Lung (tissue), 16 donors: ENCODE measurements around the gene TMEM161B. TPM values are rescaled to one million over a fixed set of nuclear protein-coding genes. Genes with fewer than 3 reads are reported as not detected.

ENCODE experiments used
- ATAC-seq: fragments of 200-7000 bp; cut with Tn5 transposase; one replicate; pipeline ENCODE4 v1.9.1; 2020; ENCODE audit warnings: moderate number of reproducible peaks; ENCODE audit not compliant: insufficient read depth, low FRiP score
- DNase-seq, 3 donors: peaks; one replicate each; pipeline ENCODE4 v3.0.0-alpha.2; 2013 to 2017
- H3K27ac ChIP-seq, 2 donors: one replicate each; pipeline ENCODE4 v1.5.1; 2013; ENCODE audit warnings: mild to moderate bottlenecking in 2 of 2, moderate library complexity in 2 of 2, control low read depth in 1 of 2, inconsistent platforms in 1 of 2, low read depth in 1 of 2, low read length in 1 of 2
- H3K27me3 ChIP-seq, 3 donors: one replicate each; pipeline ENCODE4 v1.5.1; 2013; ENCODE audit warnings: low read length in 2 of 3; ENCODE audit not compliant: control insufficient read depth in 3 of 3, insufficient read depth in 3 of 3
- H3K36me3 ChIP-seq, 4 donors: one replicate each; pipeline ENCODE4 v1.5.1; 2013; ENCODE audit warnings: low read length in 4 of 4, mild to moderate bottlenecking in 1 of 4, moderate library complexity in 1 of 4; ENCODE audit not compliant: control insufficient read depth in 4 of 4, insufficient read depth in 4 of 4
- H3K4me1 ChIP-seq, 5 donors: one replicate each; pipeline ENCODE4 v1.5.1; 2013; ENCODE audit warnings: low read length in 5 of 5, mild to moderate bottlenecking in 2 of 5, moderate library complexity in 1 of 5; ENCODE audit not compliant: control insufficient read depth in 5 of 5, insufficient read depth in 5 of 5
- H3K4me3 ChIP-seq: one replicate; pipeline ENCODE4 v1.5.1; 2013; ENCODE audit warnings: mild to moderate bottlenecking, control low read depth, moderate library complexity
- H3K9ac ChIP-seq, 2 donors: one replicate each; pipeline ENCODE4 v1.5.1; 2013; ENCODE audit warnings: low read length in 2 of 2, control low read depth in 1 of 2; ENCODE audit not compliant: insufficient read depth in 1 of 2
- H3K9me3 ChIP-seq, 4 donors: one replicate each; pipeline ENCODE4 v1.5.1; 2013; ENCODE audit warnings: low read length in 3 of 4, mild to moderate bottlenecking in 1 of 4, moderate library complexity in 1 of 4; ENCODE audit not compliant: control insufficient read depth in 4 of 4, insufficient read depth in 3 of 4
- CTCF ChIP-seq: IDR thresholded peaks from 2 replicates; pipeline ENCODE4 v1.5.1; 2012; ENCODE audit warnings: mild to moderate bottlenecking; ENCODE audit errors: control extremely low read depth, extremely low read depth
- WGBS, 2 donors: extraction: QIAGEN DNeasy Blood & Tissue Kit; methylation state at CpG; one replicate each; pipeline ENCODE4 v1.1.7; 2013; 5-methylcytosine and 5-hydroxymethylcytosine counted together
- long read RNA-seq, 5 donors: transcript quantifications; one replicate each; lab custom pipeline, GENCODE V29; 2026
- polyA plus RNA-seq, 2 donors: library from polyadenylated mRNA; stranded (reverse); fragments of 200-250 nt; gene quantifications; one replicate each; pipeline ENCODE4 v1.2.1, GENCODE V29; 2013
- total RNA-seq, 2 donors: library from RNA; depleted of rRNA in 1 of 2; stranded (reverse); fragments of >200 nt in 1 of 2; gene quantifications; one replicate each; pipeline ENCODE4 v1.2.1, GENCODE V29; 2014 to 2021
- donor health status: control.
- donor health status: control.
- donor health status: Bipolar disorder and iron deficiency.
- donor health status: healthy.
- donor health status: DM: yes; HTN: yes; CAD: no.

Gene TMEM161B
- total RNA-seq (10 to 100 TPM; 12.4 to 48.4 TPM), polyA plus RNA-seq (1 to 10 TPM; 5.2 to 6.9 TPM)
- long read RNA-seq, donor 1, partial matches to known transcripts, result 7 of 10 reads
- long read RNA-seq, donor 1, other reads (novel, unspliced or antisense), result 0 of 10 reads
- long read RNA-seq, donor 2, partial matches to known transcripts, result 0 of 1 reads
- long read RNA-seq, donor 2, other reads (novel, unspliced or antisense), result 0 of 1 reads
- long read RNA-seq, donor 3, partial matches to known transcripts, result 16 of 17 reads
- long read RNA-seq, donor 3, other reads (novel, unspliced or antisense), result 0 of 17 reads
- long read RNA-seq, donor 4, partial matches to known transcripts, result 6 of 6 reads
- long read RNA-seq, donor 4, other reads (novel, unspliced or antisense), result 0 of 6 reads
- long read RNA-seq, donor 5, partial matches to known transcripts, result 8 of 15 reads
- long read RNA-seq, donor 5, other reads (novel, unspliced or antisense), result 0 of 15 reads

GRCh38 chr5:88268385-88269184, at the start of gene TMEM161B:
Gene TMEM161B, minus strand, starts transcription at chr5:88268845. Its CDS starts 122 bp downstream, at chr5:88268723.
- H3K4me3 ChIP-seq, result peak within 1 kb of the TSS; percentile 97
- 1% methylated on average over 38 to 46 of the region's 46 CpGs for WGBS, 2 donors
- H3K4me1 ChIP-seq, result peaks cover 4 to 35% (median 19%) of the 10 kb centered on the region in 5 donors
- H3K36me3 ChIP-seq, result peaks cover 0 to 13% (median 6%) of the 10 kb centered on the region in 4 donors
- H3K27ac ChIP-seq, result peak within 1 kb of the TSS; percentile 68 to 85
- H3K9me3 ChIP-seq, result no peaks in the 10 kb centered on the region
- DNase-seq (peak; percentile 88 to 94 (median 88)), ATAC-seq (peak; percentile 99)
- no peaks in the 10 kb centered on the region for H3K27me3 ChIP-seq
- H3K9ac ChIP-seq, result peak within 1 kb of the TSS; percentile 77 to 82
- no peak for TF ChIP-seq CTCF

DNA sequence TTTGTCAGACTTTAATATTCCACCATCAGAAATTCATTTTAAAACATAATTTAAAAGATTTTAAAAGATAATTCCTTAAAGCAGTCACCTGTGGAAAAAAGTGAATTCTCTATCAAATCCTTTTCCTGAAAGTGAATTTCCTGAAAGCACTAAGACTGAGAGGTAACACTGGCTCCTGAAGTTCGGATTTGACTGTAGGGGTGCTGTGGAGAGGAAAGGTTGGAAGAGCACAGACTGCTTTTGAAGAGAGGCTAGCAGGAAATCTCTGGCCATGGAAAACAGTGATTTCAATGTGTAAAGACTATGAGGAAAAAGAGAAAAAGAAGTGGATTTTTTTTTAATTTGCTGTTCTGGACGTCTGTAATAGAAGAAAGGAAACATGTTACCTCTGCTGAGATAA, 35.7 kb upstream of the TMEM161B start:
- WGBS, 2 donors, result 34 to 36% methylated on average over 2 of the region's 2 CpGs
- no peaks in the 10 kb centered on the region for H3K36me3 ChIP-seq

GRCh38 chr5:88298425-88298824, 29.8 kb upstream of the TMEM161B start:
- no peak overlapping the region for H3K9ac ChIP-seq
- H3K27ac ChIP-seq, result no peak overlapping the region
- no peak overlapping the region for H3K4me3 ChIP-seq
- H3K27me3 ChIP-seq, result no peaks in the 10 kb centered on the region
- no peaks in the 10 kb centered on the region for H3K36me3 ChIP-seq
- no peak for ATAC-seq
- no peak for DNase-seq
- no peaks in the 10 kb centered on the region for H3K4me1 ChIP-seq
- H3K9me3 ChIP-seq, result peaks cover 0 to 3% (median 1%) of the 10 kb centered on the region in 4 donors
- no peak for TF ChIP-seq CTCF

More for the DNA sequence above, 35.7 kb upstream of the TMEM161B start:
- Histone ChIP-seq H3K9me3 (no peaks in the 10 kb centered on the region), H3K27ac (no peak overlapping the region), H3K9ac (no peak overlapping the region), H3K4me1 (no peaks in the 10 kb centered on the region), H3K27me3 (no peaks in the 10 kb centered on the region), H3K4me3 (no peak overlapping the region)
- ATAC-seq (no peak), DNase-seq (no peak)
- TF ChIP-seq CTCF, result no peak
